Adrenal gland (tissue), 5 donors: ENCODE data around the gene PKD2L1.

Source experiments
- POLR2A ChIP-seq, 2 donors: fragments of 450-650 bp; IDR thresholded peaks; one replicate each; pipeline ENCODE4 v1.6.1; 2017; ENCODE audit warnings: antibody characterized with exemption in 2 of 2, mild to moderate bottlenecking in 2 of 2, moderate library complexity in 1 of 2
- TF ChIP-seq, protein P1 (sequence below), 6 experiments: fragments of 450-650 bp in 4 of 6; fragments of 200-600 bp in 2 of 6; sonication (generic) in 1 of 6; IDR thresholded peaks; 1 replicate in 5 of 6; 2 replicates in 1 of 6; pipeline versions ENCODE4 v1.5.1 to v1.8.0; 2016 to 2021; ENCODE audit warnings: antibody characterized with exemption in 6 of 6, mild to moderate bottlenecking in 2 of 6, moderate library complexity in 1 of 6
- donor health status: DM: no; HTN: no; CAD: no.

DNA sequence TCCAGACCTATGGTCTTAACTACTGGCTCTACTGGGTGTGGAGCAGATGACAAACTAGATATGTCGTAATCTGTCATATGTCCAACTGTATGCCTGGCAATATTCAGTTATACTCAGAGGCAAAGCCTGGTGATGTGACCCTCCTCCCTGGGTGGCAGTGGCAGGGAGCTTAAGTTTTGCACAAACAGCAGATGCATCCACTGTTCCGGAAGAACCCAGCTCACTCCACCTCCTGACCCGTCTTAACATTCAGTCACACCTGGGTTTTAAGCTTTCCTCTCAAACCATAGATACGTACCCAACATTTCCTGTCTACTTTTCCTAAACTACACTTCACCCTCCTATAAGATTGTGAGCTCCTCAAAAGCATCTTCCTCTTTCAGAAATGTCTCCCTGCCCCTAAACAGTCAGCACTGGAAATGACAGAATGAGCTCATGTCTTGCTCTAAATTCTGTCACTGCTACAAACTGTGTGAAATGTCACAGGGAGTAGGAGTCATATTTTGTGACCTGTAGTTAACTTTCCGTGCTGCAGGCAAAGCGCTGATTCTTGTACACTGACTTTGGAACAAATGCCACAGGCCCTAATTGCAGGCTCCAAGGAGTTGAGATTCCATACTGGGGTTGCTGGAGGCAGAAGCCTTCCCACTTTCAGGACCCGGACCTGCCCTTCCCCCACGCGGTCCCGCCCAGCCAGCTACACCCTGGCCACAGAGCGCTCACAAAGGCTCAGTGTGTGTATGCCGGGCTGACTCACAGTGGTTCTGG, 40.9 kb upstream of the PKD2L1 start:
- TF ChIP-seq POLR2A (IDR thresholded peaks at IDR 0.05): peak in 1 of 2 donors; percentile 79
- TF ChIP-seq, protein P1, sequence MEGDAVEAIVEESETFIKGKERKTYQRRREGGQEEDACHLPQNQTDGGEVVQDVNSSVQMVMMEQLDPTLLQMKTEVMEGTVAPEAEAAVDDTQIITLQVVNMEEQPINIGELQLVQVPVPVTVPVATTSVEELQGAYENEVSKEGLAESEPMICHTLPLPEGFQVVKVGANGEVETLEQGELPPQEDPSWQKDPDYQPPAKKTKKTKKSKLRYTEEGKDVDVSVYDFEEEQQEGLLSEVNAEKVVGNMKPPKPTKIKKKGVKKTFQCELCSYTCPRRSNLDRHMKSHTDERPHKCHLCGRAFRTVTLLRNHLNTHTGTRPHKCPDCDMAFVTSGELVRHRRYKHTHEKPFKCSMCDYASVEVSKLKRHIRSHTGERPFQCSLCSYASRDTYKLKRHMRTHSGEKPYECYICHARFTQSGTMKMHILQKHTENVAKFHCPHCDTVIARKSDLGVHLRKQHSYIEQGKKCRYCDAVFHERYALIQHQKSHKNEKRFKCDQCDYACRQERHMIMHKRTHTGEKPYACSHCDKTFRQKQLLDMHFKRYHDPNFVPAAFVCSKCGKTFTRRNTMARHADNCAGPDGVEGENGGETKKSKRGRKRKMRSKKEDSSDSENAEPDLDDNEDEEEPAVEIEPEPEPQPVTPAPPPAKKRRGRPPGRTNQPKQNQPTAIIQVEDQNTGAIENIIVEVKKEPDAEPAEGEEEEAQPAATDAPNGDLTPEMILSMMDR (IDR thresholded peaks at IDR 0.05): no peak
